ENCODE data around the gene FLYWCH1.

DNA sequence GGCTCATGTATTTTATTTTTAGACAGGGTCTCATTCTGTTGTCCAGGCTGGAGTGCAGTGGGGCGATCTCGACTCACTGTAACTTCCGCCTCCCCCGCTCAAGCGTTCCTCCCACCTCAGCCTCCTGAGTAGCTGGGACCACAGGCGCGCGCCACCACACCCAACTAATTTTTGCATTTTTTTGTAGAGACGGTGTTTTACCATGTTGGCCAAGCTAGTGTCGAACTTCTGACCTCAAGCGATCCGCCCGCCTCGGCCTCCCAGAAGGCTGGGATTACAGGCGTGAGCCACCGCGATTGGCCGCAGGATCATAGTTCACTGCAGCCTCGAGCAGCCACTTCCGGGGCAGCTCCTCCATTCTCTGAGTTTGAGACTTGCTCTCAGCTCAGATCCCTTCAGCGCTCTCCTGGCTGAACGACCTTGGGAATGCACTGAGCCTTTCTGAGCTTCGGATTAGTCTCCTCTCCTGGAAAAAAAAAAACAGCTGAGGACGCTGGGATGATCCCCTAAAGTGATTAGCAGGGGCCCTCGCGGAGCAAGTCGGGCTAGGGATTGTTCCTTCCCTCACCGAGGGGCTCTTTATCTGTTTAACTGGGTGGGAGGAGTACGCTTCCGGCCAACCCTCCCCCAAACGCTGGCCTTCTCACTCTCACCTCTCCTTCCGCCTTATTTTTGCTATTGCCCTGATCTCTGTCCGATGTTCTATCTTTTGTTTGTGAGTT lies 69.6 kb downstream of the FLYWCH1 start:
- TF ChIP-seq, protein P1, sequence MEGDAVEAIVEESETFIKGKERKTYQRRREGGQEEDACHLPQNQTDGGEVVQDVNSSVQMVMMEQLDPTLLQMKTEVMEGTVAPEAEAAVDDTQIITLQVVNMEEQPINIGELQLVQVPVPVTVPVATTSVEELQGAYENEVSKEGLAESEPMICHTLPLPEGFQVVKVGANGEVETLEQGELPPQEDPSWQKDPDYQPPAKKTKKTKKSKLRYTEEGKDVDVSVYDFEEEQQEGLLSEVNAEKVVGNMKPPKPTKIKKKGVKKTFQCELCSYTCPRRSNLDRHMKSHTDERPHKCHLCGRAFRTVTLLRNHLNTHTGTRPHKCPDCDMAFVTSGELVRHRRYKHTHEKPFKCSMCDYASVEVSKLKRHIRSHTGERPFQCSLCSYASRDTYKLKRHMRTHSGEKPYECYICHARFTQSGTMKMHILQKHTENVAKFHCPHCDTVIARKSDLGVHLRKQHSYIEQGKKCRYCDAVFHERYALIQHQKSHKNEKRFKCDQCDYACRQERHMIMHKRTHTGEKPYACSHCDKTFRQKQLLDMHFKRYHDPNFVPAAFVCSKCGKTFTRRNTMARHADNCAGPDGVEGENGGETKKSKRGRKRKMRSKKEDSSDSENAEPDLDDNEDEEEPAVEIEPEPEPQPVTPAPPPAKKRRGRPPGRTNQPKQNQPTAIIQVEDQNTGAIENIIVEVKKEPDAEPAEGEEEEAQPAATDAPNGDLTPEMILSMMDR (conservative IDR thresholded peaks at IDR 0.05; ENCODE audit: low read length): no peak
- no peak for TF ChIP-seq EZH2phosphoT487 (IDR thresholded peaks at IDR 0.05; ENCODE audit: borderline replicate concordance, low read depth, low read length)

All from OCI-LY7 (cell line).